Measurements from ENCODE around the gene PDZRN3. TPM values are rescaled to one million over a fixed set of nuclear protein-coding genes. Genes with fewer than 3 reads are reported as not detected.

Gene PDZRN3
- total RNA-seq, 1 experiment from 2014 or later, result 0.17 TPM

DNA sequence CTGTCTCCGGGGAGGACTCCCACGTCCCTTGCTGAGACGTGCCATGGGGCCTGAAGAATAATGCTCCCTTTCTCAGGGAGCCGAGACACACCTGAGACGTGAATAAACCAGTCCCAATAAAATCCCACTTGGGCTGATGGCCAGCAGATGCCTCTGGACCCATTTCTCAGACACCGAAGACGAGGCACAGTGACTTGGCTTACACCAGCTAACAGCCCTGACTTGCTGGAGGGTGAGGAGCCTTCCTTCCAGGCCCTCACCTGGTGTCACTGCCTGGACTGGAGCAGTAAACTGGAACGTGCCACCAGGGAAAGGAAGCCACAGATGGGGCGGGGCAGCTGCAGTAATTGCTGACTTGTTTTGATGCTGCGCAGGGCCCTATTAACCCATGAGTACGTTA lies 189.7 kb downstream of the PDZRN3 start:
- Histone ChIP-seq H3K4me1 (ENCODE audit: control insufficient read depth in 1 of 2, insufficient read depth in 2 of 2, low read length in 2 of 2) (no peaks in the 10 kb centered on the region), H3K79me2 (ENCODE audit: insufficient read depth, low read length) (no peaks in the 10 kb centered on the region), H3K9ac (ENCODE audit: low read length) (no peak overlapping the region), H3K4me2 (ENCODE audit: low read length) (no peak overlapping the region), H4K20me1 (ENCODE audit: insufficient read depth) (no peaks in the 10 kb centered on the region), H3K36me3 (ENCODE audit: control insufficient read depth in 1 of 2, insufficient read depth in 2 of 2, low read length in 2 of 2) (no peaks in the 10 kb centered on the region), H3K9me3 (ENCODE audit: control insufficient read depth in 1 of 2, insufficient read depth in 1 of 2, low read depth in 1 of 2, low read length in 2 of 2) (no peaks in the 10 kb centered on the region), H3K27me3 (ENCODE audit: insufficient read depth, low read length) (peaks cover 21% of the 10 kb centered on the region), H3K9me2 (ENCODE audit: insufficient read depth) (no peaks in the 10 kb centered on the region), H2AFZ (ENCODE audit: low read depth, low read length, poor library complexity, severe bottlenecking) (no peak overlapping the region), H3K4me3 (replicated peaks in 1 of 2; ENCODE audit: low read depth in 1 of 2, low read length in 2 of 2) (no peak overlapping the region), H3K27ac (ENCODE audit: low read depth, low read length) (no peak overlapping the region)
- TF ChIP-seq EZH2phosphoT487 (IDR thresholded peaks at IDR 0.05; ENCODE audit: borderline replicate concordance), result no peak
- TF ChIP-seq CEBPB (IDR thresholded peaks at IDR 0.05; ENCODE audit: low read depth), result no peak
- no peak for TF ChIP-seq SP1 (IDR thresholded peaks at IDR 0.05; ENCODE audit: low read depth)
- TF ChIP-seq ZFX (IDR thresholded peaks at IDR 0.05), result no peak
- no peak for TF ChIP-seq ATF3 (IDR thresholded peaks at IDR 0.05)
- TF ChIP-seq CBX3 (IDR thresholded peaks at IDR 0.05; ENCODE audit: low read depth), result no peak
- no peak for TF ChIP-seq JUND (IDR thresholded peaks at IDR 0.05)
- TF ChIP-seq POLR2A (IDR thresholded peaks at IDR 0.05; ENCODE audit: borderline replicate concordance, extremely low read depth, insufficient read depth, insufficient read length), result no peak
- no peak for TF ChIP-seq POLR2AphosphoS5 (IDR thresholded peaks at IDR 0.05; ENCODE audit: low read depth, low read length)
- TF ChIP-seq FOSL1 (IDR thresholded peaks at IDR 0.05; ENCODE audit: low read depth), result no peak
- TF ChIP-seq RAD21 (IDR thresholded peaks at IDR 0.05; ENCODE audit: low read depth), result no peak
- no peak for TF ChIP-seq CTCF (IDR thresholded peaks at IDR 0.05 in 2 of 3, conservative IDR thresholded peaks at IDR 0.05 in 1 of 3; ENCODE audit: borderline replicate concordance in 1 of 3, insufficient read depth in 1 of 3, low read depth in 2 of 3, low read length in 2 of 3)
- TF ChIP-seq ZNF274 (IDR thresholded peaks at IDR 0.05; ENCODE audit: low read depth, low read length), result no peak
- TF ChIP-seq SIN3A (IDR thresholded peaks at IDR 0.05; ENCODE audit: low read depth), result no peak
- TF ChIP-seq, protein P1, sequence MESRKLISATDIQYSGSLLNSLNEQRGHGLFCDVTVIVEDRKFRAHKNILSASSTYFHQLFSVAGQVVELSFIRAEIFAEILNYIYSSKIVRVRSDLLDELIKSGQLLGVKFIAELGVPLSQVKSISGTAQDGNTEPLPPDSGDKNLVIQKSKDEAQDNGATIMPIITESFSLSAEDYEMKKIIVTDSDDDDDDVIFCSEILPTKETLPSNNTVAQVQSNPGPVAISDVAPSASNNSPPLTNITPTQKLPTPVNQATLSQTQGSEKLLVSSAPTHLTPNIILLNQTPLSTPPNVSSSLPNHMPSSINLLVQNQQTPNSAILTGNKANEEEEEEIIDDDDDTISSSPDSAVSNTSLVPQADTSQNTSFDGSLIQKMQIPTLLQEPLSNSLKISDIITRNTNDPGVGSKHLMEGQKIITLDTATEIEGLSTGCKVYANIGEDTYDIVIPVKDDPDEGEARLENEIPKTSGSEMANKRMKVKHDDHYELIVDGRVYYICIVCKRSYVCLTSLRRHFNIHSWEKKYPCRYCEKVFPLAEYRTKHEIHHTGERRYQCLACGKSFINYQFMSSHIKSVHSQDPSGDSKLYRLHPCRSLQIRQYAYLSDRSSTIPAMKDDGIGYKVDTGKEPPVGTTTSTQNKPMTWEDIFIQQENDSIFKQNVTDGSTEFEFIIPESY (IDR thresholded peaks at IDR 0.05; ENCODE audit: extremely low read depth, insufficient replicate concordance, low read length), result no peak
- TF ChIP-seq REST (IDR thresholded peaks at IDR 0.05; ENCODE audit: low read depth), result no peak
- TF ChIP-seq ELF1 (IDR thresholded peaks at IDR 0.05; ENCODE audit: borderline replicate concordance, low read depth), result no peak
- BruUV-seq (replicated peaks), result no TSS peak
- intact Hi-C loops (cut with micrococcal nuclease), result loop anchor here (10.0 kb wide), 1 partner anchor 240 kb away; no protein-coding TSS in a partner anchor
- RAD21 ChIA-PET (ENCODE audit: low non-redundant PET in 1 of 2, low total read pairs in 2 of 2, uncharacterized antibody in 2 of 2, unreplicated experiment in 2 of 2), result no interaction called here
- CTCF ChIA-PET, result no interaction called here
- ATAC-seq (no peak), DNase-seq (ENCODE audit: low read depth, low spot score) (no peak)
- POLR2A ChIA-PET, result no interaction called here

Measured in HCT116 (cell line).